Mesenteric fat pad (tissue), 1 donor: ENCODE data around the gene GIPC2. TPM values are rescaled to one million over a fixed set of nuclear protein-coding genes. Genes with fewer than 3 reads are reported as not detected.

ENCODE experiments used
- DNase-seq: peaks from one replicate; pipeline ENCODE4 v3.0.0-alpha.2; 2020; ENCODE audit warnings: low spot score
- total RNA-seq: library from RNA; stranded (reverse); fragmentation: NEBNext Ultra II Directional; extraction: Animal tissue kit (Norgen Biotek cat#: 25700); gene quantifications from one replicate; pipeline ENCODE4 v1.2.1, GENCODE V29; 2021
- donor health status: DM: yes; HTN: yes; CAD: no.

GIPC2 gene
- total RNA-seq, 1 donor from 2014 or later, result 2.7 TPM

GRCh38 chr1:78143152-78143551 lies 97.4 kb downstream of the GIPC2 start:
- DNase-seq, result no peak

- no peak for DNase-seq
Measured at GRCh38 chr1:78143673-78144072, 97.9 kb downstream of the GIPC2 start.

DNA sequence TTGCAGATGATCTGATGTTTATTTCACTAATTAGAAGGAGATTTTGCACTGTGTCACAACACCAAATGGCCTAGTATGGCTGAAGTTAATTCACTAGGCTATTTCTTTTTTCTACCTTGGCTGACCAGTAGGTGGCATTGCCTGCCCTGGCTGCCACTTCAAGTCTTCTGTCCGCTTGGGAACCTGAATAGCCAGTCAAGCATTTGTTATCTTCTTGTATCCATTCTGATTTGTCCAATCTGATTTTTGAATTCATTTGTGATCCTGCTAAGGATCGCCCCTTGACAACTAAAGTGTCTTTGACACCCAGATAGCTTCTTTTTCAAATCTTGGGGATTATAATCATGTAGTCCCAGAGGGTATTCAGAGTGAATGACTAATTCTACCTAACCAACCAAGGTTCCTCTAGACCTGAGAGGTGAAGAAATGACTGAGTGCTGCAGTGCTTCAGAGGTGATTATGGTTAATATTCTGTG lies 99.4 kb downstream of the GIPC2 start:
- no peak for DNase-seq

GRCh38 chr1:78146205-78146771 lies 100.5 kb downstream of the GIPC2 start:
- DNase-seq, result no peak

GRCh38 chr1:78147031-78147430 lies 101.3 kb downstream of the GIPC2 start:
- DNase-seq, result no peak

GRCh38 chr1:78153092-78153736 lies 107.4 kb downstream of the GIPC2 start:
- DNase-seq, result no peak

DNA sequence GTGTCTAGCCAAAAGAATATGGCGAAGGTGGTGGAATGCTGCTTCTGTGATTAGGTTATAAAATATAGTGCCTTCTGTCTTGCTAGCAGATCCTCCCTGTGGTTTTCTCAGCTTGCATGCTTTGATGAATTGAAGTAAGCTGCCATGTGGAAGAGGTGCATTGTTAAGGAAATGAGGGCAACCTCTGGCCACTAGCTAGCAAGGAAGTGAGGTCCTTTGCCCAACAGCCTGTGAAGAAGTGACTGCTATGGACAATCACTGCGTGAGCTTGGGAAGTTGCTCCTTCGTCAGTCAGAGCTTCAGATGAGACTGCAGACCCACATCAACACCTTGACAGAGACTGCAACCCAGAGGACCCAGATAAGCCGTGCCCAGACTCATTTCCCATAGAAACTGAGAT lies 109.4 kb downstream of the GIPC2 start:
- DNase-seq, result no peak

DNA sequence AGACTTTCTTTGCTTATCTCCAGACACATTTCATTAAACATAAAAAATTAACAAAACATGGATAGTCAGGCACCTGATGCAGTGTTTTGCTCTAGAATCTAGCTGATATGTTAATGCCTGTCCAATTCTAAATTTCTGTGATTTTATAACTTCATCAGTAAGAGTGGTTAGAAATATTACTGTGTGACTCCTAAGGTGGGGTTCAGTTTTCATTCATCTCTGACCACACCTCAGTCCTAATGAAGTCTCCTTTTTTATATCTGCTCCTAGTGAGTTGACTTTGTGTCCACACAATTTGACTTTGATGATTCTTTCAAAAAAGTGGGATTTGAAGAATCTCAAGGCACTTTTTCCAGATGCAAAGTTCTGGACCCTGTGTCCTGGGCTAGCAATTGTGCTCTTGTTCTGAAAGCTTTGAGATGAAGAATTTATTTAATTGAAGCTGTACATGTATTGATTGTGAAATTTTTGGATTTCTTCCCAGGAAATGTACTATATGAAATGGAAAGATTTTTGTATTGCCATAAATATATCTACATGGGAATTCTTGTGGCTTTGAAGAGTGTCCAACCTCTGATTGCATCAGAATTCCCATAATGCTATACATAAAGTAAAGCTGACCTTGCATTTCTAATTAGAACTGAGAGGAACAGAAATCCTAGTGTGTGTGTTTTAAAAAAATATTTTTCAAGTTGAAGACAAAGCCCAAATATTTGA lies 111.2 kb downstream of the GIPC2 start:
- DNase-seq, result no peak

GRCh38 chr1:78165816-78166215 lies 120.0 kb downstream of the GIPC2 start:
- no peak for DNase-seq

DNA sequence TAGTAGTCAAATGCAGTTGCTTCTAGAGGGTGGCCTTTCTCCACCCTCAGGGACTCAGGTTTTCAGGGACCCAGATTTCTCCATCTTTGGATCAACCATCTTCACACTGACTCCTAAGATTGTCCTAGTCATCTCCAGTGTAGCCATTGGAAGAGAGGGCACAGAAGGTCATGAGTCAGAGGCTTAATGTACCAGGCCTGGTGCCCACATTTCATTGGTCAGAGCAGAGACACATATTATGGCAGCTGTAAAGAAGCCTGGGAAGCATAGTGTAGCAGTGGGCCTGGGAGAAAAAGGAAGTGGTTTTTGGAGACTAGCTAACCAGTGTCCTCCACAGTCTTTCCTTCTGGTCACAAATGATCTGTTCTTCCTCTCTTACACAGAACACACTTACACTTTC lies 122.5 kb downstream of the GIPC2 start:
- DNase-seq, result no peak

GRCh38 chr1:78170859-78171258 lies 125.1 kb downstream of the GIPC2 start:
- DNase-seq, result no peak

GRCh38 chr1:78171736-78172590 lies 126.2 kb downstream of the GIPC2 start:
- no peak for DNase-seq

GRCh38 chr1:78176448-78176847 lies 130.7 kb downstream of the GIPC2 start:
- no peak for DNase-seq

DNA sequence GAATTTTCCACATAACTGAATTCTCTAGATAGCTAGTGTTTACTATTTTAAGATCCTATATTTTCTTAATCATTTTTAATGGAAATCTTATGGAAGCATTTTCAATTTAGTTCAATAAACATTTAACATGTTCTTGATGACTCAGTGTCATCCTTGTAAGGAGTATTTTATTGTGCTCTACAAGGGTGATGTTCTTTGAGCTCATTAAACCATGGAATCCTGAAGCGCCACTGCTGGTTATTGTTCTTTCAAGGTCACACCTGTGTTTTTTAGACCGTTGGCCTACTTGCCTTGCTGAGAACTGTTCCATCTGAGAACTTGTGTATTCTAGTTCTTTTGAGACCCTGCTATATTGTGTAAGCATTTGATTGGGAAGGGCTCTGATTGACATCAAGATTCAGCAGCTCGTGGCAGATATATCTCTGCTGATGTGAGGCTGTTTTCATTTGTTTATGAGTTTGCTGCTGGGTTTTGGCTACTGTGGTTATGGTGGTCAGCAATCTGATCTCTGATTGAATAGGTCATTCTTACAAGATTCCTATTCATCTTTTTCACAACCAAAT lies 132.0 kb downstream of the GIPC2 start:
- no peak for DNase-seq

- no peak for DNase-seq
Measured at GRCh38 chr1:78178816-78179215, 133.1 kb downstream of the GIPC2 start.

DNA sequence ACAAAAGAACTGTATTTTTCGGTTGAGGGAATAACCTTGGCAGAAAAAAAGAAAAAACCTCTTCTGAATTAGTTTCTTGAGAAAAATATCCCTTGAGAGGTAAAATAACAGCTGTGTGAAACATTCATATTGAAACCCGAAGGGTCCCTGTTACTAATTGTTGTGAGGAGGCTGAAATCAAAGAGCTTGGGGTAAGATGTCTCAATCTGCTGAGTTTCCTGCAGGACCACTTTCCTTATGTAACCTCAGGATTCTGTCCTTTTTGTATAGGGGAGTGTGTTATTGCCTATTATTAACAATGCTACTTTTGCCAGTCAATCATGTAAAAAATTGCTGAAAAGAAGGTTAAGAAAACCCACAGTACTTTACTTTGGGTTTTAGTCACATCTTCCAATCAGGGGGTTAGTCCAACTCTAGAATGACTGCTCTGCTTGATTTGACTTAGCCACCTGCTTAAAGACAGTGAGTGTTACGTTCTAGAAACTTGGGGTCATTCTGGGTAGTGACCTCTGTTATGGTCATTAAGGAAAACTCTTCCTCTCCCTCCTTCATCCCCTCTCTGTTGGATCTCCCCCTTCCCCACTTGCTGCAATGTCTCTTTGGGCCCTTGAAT lies 138.8 kb downstream of the GIPC2 start:
- DNase-seq, result no peak

Other genes starting within 250 kb of the GIPC2 start
- gene NEXN, start 157.3 kb upstream of the GIPC2 start, total RNA-seq, result 15.4 TPM
- gene FUBP1, start 66.9 kb upstream of the GIPC2 start, total RNA-seq, result 93.6 TPM
- gene DNAJB4, start 41.0 kb upstream of the GIPC2 start, total RNA-seq, result 25.2 TPM